ENCODE measurements around the gene CR2.
"Not testable (repeated sequence)": the region's sequence is repeated elsewhere in the genome, so short reads cannot be mapped to it uniquely, and the experiment has no call there.

The CR2 gene

DNA sequence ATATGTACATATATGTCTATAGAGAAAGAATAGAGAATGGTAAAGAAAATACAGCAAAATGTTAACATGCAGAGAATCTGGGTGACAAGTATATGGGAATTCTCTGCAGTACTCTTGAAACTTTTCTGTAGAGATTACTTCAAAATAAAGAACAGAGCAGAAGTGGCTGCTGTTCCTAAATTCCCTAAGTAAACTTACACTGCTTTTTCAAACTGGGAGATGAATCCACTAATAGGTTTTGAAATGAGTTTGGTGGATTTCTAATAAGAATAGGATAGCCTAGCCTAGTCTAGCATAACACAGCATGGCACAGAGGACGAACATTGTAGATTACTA is 450 bp upstream of the CR2 start:
- DNase-seq = no peak

DNA sequence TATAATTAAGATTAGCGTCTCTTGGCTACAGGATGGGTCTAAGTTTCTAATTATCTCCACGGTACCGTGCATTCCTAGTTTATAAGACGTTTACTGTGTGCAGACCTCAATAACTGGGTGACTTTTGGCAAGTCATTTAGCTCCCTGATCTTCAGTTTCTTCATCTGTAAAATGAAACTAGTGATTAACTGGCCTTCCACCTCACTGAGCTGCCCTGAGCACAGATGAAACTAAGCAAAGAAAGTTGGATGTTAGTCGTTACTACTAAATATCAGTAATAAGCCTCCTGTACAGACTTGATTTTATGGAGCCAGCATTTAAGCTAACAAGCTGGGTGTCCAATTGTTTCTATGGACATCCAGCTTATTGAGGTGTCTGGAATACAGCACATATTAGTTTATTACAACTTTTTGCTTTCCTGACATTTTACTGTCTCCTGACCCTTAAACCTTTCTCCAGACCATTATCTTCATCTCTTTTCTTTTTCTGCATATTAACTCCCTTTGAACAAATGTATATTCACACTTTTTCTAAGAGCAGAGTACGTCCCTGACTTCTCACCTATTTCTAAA is 1.1 kb downstream of the CR2 start:
- no peak for DNase-seq

DNA sequence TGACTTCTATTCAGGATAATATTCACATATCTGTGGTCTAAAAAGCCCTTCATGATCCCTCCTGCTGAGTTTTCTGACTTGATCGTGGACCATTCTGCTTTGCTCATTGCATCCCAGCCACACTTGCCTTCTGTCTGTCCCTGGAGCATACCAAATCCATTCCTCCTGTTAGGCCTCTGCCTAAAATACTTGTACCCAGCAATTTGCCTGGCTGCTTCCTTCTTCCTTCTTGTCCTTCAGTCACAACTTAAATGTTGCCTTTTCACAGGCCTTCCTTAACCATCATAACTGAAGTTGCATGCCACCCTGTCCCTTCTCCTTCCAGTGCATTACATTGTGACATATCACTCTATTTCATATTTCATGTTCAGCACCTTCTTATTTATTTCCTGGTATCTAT is 4.3 kb downstream of the CR2 start:
- DNase-seq = no peak

DNA sequence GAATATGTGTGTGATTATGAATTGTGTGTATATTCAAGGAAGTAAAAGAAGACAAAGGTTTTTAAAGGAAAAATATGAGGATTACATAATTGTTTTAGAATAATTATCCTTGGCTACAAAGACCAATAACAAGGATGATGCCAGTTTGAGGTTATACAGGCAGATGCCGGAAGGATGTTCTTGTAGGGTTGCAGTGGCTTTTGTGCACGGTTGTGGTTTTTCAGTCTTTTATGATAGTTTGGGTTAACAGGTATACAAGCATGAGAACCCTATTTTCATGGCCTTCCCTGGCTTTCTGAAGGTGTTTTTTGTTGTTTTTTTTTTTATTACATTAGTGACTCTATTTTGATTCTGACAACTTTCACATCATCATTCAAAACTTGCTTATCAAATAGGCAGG is 4.9 kb downstream of the CR2 start:
- no peak for DNase-seq

DNA sequence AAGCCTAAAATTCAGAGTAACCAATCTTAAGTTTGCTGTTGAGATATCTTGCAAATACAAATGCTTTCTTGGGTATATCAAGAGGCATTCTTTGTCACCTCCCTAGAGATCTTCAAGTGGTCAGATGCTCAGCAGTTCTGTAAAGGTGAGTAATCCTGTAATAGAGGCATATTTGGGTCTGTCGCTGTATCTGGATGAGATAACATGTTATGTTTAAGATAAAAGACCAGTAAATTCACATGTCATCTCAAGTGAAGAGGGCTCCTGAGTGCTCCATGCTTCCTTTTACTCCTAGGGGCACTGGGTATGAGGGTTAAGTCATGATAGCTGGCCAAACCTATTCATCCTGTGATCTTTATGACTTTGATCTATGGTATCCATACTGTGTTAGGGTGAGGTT is 7.5 kb downstream of the CR2 start:
- DNase-seq = no peak

DNA sequence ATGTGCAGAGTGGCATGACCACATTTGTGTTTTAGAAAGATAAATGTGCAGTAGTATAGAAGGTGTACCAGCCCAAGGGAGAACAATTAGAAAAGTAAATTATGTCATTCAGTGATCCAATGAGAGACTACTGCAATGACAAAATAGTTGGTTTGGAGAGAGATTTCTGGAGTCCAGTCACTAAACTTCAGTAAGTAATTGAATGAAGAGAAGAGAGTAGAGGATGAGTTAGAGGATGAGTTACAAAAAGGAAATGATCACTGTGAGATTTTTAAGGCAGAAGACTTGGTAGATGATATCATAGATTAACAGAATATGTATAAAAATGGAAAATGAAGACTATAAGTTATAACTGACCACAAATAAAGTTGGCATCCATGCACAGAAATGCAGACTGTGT is 8.4 kb downstream of the CR2 start:
- no peak for DNase-seq

DNA sequence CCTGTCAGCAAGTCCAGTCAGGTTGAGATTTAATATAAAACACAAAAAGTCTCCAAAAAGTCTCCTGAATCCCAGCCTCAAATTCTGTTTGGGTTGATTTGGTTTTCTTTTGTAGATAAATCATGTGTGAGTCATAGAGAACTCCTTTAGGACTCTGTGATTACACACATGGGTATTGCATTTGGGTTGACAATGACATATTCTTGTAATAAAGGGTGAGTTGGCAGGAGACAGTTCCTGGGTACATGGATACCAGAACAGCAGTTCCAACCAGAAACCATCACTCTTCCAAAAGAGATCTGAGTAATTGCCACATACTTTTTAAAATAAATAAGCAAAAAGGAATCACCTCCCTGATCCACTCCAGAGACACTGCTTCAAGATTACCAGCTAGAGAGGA is 8.9 kb downstream of the CR2 start:
- DNase-seq = no peak

DNA sequence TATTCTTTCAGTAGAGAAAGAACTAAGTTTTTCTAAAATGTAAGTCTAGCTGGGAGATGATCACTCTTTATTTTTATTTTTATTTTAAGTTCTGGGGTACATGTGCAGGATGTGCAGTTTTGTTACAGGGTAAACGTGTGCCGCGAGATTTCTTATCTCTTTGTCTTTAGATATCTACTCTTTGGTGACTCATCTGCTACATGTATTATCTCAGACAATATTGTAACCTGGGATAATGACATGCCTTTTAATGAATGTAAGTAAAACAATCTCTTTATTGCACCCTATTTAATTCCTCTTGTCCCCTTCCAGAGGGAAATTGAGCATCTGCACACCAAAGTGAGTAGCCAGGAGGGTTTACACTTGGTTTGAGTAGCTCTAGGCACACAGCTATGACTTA is 9.4 kb downstream of the CR2 start:
- DNase-seq = no peak

DNA sequence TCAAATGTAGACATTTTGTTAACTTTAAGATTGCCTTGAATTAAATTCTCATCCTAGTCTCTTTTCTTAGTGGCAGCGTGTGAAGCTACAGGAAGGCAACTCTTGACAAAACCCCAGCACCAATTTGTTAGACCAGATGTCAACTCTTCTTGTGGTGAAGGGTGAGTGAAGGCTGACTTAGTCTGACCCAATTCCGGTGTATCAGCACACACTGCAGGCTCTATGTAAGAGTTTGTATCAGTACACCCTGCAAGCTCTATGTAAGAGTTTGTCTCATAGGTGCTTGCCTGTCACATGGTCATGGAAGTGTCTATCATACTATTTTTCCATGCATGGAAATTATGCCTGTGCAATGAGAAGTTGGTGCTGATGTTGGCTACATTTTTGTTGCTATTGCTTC is 16.8 kb downstream of the CR2 start:
- DNase-seq = no peak

DNA sequence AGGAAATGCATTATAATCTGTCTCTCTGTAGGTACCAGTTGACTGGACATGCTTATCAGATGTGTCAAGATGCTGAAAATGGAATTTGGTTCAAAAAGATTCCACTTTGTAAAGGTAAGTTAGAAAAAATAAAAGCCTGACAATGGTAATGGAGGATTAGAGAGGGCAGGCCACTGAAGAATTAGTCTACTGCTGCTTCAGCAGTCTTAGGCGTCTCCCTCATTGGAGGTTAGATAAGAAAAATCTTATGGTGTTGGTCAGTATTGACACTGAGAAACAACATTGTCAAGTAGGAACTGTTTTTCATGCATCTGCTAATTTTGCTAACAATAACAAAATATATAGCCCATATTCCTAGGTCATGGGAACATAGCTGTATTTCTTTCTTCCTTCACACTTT is 20.1 kb downstream of the CR2 start:
- DNase-seq = no peak

DNA sequence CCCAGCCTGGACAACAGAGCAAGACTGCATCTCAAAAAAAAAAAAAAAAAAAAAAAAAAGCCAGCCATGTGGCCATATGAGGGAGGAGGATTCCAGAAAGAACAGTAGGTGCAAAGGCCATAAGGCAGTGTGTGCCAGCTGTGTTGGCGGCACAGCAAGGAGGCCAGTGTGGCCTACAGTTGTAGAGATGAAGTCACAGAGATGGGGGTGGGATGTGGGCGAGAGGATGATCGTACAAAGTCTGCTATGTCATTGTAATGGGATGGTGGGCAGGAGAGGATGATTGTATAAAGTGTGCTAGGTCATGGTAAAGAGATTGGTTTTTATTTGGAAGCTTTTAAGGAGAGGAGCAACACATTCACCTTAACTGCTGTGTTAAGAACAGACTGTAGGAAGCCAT is 32.1 kb downstream of the CR2 start:
- no peak for DNase-seq

DNA sequence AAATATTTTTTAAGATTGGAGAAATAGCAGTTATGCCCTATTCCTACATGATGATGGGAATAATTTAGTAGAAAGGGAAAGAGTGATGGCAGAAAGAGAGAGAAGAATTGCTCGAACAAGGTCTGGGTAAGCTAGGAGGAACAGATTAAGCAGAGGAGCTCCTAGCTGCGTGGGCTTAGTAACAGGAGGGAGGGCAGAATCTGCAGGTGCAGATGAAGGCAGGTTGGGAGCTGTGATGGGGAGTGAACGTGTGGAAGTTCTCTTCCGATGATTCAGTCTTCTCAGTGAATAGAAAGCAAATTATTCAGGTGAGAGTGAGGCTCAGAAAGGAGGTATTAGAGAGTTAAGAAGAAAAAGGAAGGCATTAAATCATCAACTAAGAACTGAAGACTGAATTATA is 33.5 kb downstream of the CR2 start:
- no peak for DNase-seq

DNA sequence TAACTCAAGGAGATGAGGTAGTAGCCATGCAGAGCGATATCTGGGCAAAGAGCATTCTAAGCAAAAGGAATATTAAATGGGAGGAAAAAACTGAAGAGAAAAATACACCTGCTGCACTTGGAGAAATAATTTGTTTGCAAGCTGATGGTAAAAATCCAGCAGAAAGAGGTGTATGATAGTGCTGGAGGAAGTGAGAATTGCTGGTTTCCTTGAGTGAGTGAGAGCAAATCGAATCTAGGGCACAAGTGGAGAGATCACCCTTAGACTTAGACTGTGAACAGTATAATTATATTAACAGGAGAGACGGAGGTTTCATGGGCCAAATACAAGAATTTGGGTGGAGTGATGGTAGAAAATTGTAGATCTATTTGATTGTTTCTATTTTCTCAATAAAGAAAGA is 39.1 kb downstream of the CR2 start:
- DNase-seq = no peak

DNA sequence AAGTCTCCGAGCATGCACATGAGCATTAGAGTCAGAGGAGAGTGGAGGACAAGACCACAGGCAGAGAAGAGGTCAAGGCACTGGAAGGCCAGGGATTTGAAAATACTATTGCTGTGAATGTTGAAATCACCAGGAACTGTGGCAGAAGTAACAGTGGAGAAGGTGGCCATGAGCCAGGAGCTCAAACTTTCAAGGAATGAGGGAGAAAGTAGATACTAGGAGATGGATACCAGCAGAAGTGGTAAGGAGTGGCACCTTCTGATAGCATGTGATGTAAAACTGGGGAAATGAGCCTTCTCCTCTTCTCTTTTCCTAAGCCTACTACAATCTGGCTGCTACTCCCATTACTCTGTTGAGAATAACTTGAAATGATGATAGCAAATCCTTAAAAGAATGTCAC is 40.0 kb downstream of the CR2 start:
- no peak for DNase-seq

DNA sequence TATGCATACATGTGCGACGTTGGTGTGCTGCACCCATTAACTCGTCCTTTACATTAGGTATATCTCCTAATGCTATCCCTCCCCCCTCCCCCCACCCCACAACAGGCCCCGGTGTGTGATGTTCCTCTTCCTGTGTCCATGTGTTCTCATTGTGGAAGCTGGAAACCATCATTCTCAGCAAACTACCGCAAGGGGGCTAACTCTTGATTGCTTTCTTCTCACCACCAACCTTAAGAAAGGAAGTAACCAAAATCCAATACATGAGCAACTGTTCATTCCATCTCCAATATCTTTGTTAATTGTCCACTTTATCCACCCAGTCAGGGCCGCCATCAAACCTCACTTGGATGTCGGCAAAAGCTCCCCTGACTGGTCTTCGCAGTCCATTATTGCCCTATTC is 41.2 kb downstream of the CR2 start:
- not testable (repeated sequence) for DNase-seq

DNA sequence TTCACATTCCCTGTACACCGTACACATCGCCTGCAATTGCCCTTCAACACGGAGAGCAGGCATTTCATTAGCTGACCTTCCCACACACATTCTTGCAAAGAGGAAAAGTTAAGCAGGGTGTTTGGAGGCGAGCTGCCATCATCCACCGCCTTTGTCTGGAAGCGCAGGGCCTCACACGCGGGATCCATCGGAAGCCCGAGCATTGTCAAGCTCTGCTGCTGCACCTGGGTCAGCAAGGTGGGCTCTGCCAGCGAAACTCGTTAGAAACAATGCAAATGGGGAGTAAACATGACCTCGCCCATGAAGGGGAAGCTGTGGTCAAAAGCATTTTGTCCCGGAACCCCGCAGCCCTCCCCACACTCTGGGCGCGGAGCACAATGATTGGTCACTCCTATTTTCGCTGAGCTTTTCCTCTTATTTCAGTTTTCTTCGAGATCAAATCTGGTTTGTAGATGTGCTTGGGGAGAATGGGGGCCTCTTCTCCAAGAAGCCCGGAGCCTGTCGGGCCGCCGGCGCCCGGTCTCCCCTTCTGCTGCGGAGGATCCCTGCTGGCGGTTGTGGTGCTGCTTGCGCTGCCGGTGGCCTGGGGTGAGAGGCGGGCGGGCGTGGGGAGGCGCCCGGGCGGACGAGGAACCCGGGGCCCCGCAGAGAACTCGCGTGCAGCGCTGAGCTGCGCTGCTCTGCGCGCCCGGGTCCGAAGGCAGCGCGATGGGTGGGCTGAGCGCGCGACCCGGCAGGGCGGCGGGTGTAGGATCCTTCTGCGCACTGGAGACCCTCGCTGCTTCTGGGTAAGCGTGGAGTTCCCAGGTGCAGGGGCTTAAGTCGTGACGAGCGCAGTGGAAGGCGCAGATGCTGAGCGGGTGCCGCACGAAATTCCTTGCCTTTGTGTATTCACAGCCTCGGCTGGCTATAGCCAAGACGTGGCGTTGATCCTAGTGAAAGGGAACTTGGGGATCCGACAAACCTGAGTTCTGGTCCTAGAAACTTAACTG is 42.0 kb downstream of the CR2 start, which contains the start of gene CR1:
Gene CR1 (plus strand): TSS at position 357 of the 992 bp plus-strand sequence. CDS start 111 bp downstream, at position 468.
- no peak for DNase-seq

DNA sequence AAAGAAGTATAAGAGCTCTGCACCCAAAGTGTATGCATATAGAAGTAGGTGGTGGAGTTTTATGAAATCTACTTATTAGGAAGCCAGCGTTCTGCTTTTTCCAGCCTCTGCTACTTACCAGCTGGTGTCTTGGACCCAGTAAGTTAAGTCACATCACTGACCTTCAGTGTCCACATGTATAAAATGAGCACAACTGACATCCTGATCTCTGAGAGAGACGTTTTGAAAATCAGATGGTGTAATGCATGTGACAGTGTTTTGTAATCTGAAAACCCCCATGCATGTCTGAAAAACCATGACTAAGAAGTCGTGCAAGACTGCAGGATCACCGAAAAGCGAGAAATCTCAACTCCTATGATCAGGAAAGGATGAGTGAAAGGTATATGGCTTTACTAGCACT is 43.8 kb downstream of the CR2 start:
- DNase-seq = no peak

DNA sequence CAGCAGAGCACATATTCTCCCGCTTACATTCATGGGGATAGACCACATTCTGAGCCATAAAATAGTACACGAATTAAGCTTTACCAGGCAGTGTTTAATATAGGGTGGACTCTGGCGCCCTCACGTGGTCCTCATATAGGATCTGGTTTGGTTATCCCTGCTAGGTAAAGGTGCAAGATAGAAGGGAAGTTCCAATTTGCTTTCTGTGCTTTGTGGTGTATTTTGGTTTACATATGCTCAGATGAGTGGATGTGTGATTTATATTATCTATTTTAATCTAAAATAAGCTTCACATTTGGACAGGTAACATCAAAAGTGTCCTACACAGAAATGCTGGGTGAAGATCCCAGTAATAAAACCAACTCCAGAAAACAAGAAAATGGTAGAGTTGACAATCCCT is 45.4 kb downstream of the CR2 start:
- peak; percentile 57 for DNase-seq

DNA sequence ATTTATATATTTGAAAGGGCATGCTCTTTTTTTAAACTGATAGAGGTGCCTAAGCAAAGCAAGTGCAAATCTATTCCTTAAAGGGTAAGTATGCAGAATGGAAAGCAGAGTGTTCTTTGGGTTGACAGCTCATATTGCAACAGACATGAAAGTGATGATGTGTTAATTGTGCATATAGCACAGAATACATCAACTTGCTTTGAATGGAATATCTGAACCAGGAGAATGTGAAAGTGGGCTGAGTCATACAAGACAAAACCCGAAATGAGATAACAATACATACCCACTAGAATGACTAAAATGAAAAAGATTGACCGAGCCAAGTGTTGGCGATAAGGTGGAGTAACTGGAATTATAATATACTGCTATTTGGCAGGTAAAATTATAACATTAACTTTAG is 46.2 kb downstream of the CR2 start:
- DNase-seq = no peak

DNA sequence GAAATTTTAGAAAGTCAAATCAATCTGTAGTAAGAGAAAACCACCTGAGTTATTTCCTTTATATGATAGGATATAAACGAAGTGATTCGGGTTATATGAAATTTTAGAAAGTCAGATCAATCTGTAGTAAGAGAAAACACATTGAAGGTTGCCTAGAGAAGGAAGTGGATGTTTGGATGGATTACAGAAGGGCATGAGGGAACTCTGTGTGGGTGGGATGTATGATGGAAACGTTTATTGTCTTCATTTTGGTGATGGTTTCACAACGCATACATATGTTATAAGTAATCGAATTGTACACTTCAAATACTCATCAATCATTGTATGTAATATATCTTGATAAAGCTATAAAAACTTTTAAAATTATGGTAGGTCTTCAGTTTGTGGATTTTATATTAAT is 46.9 kb downstream of the CR2 start:
- no peak for DNase-seq

DNA sequence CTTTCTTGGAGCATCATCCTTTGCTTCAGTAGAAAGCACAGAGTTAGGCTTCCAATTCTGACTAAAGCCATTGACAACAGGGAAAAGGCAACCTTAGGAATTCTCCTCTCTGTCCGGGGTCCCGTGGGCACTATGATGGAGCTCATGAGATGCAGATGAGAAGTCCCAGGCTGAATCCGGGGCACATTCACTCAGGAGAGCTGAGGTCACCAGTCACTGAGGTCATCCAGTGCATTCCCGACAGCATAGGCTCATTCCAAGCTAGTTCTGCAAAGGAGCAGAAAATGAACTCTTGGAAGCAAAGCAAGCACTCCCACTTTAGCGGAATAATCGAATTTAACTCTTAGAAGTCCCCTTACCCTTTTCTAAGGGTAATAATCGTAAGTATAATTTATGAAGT is 48.6 kb downstream of the CR2 start:
- DNase-seq = no peak

DNA sequence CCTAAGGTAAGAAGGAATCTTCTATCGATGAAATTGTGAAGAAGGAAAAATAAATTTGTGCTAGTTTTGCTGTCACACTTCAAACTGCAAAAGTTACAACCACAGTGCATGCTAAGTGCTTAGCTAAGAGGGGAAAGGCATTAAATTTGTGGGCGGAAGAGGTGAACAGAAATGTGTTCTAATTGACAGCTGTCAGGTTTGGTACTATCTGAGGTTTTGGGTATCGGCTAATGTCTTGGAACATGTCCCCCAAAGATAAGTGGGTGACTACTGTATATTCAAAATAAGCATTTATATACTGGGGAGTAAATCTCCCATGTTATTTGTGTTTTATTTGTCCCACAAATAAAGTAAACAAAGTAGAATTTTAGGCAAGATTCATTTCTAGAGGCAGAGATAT is 49.8 kb downstream of the CR2 start:
- DNase-seq = no peak

DNA sequence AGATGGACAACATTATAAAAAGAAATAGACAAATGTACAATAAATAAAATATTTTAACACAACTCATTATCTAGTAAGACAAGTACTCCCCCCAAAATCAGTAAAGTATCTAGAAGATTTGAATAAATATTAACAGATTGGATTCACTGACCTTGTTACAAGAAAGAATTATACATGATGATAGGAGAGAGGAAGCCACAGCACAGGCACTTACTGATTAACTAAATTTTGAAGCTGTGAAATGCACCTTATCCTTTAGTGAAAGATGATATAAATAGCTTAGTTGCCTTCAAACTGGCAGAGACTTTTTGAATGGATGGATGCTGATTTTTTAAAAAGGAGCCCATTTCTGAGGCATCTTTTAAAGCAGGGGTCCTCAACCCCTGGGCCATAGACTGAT is 50.3 kb downstream of the CR2 start:
- no peak for DNase-seq

DNA sequence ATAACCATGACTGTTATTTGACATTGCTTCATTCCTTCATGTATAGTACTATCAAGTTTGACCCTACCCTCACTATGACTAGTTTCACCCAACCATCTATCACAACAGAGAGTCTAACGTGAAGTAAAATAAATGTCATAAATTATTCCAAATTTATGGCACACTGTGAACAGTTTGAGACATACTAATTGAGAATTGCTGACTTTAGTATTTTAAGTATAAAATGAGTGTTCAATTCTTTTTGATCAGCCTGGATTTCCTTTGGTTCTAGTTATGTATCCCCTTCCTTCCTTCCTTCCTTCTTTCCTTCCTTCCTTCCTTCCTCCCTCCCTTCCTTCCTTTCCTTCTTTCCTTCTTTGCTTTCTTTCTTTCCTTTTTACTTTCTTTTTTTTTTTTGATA is 56.3 kb downstream of the CR2 start:
- DNase-seq = no peak

DNA sequence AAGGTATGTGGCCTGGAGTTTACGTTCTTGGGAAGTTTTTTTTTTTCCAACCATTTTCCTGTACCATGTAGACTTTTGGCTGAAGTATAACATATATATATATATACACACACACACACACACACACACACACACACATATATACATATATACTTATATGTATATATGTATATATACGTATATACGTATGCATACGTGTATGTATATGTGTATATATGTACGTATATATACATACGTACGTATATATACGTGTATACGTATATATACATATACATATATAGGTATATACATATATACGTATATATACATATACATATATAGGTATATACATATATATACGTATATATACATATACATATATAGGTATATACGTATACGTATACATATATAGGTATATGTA is 60.8 kb downstream of the CR2 start:
- DNase-seq = no peak
